Body of pancreas (tissue), 4 donors: ENCODE results near the gene RASSF6. TPM values are rescaled to one million over a fixed set of nuclear protein-coding genes. Genes with fewer than 3 reads are reported as not detected.

Experiments used
- ATAC-seq: fragments of 150-250 bp; one replicate; pipeline ENCODE4 v1.9.1; 2016
- DNase-seq, 4 donors: peaks; one replicate each; pipeline ENCODE4 v3.0.0-alpha.2; 2019
- H3K27ac ChIP-seq, 4 donors: fragments of 200-600 bp; sonication (generic); 1 replicate in 3 of 4; 2 replicates in 1 of 4; pipeline versions ENCODE4 v1.5.1 to v1.6.1; 2016 to 2019; ENCODE audit warnings: mild to moderate bottlenecking in 1 of 4, mixed read lengths in 1 of 4, moderate library complexity in 1 of 4
- H3K27me3 ChIP-seq, 2 donors: fragments of 200-600 bp; sonication (generic); one replicate each; pipeline ENCODE4 v1.6.0; 2016; ENCODE audit warnings: mild to moderate bottlenecking in 1 of 2
- H3K36me3 ChIP-seq, 2 donors: fragments of 200-600 bp; sonication (generic); replicated peaks in 1 of 2; 2 replicates each; pipeline ENCODE4 v1.5.1; 2016; ENCODE audit warnings: low read depth in 2 of 2; ENCODE audit not compliant: insufficient read depth in 1 of 2
- H3K4me1 ChIP-seq: fragments of 200-600 bp; sonication (generic); one replicate; pipeline ENCODE4 v1.6.0; 2016
- H3K4me3 ChIP-seq, 2 donors: fragments of 200-600 bp; sonication (generic); 1 replicate in 1 of 2; 2 replicates in 1 of 2; pipeline ENCODE4 v1.5.1; 2016 to 2019
- H3K9me3 ChIP-seq, 3 donors: fragments of 200-600 bp; sonication (generic); 1 replicate in 2 of 3; 2 replicates in 1 of 3; pipeline ENCODE4 v1.5.1; 2016
- CTCF ChIP-seq, 7 experiments: fragments of 450-650 bp in 4 of 7; fragments of 200-600 bp in 3 of 7; sonication (generic) in 3 of 7; IDR thresholded peaks; one replicate each; pipeline ENCODE4 v1.5.1; 2016 to 2019; ENCODE audit warnings: antibody characterized with exemption in 7 of 7
- POLR2A ChIP-seq, 3 donors: fragments of 450-650 bp; IDR thresholded peaks; one replicate each; pipeline ENCODE4 v1.6.1; 2016; ENCODE audit warnings: antibody characterized with exemption in 3 of 3, mild to moderate bottlenecking in 2 of 3
- WGBS, 2 donors: methylation state at CpG; one replicate each; pipeline ENCODE4 v1.1.5; 2017; 5-methylcytosine and 5-hydroxymethylcytosine counted together
- intact Hi-C: fragments of 100-400 bp; cut with DNase I; formaldehyde crosslinking; loops from one replicate; pipeline ENCODE4 v1.15.1; 2023
- total RNA-seq, 2 donors: library from RNA; depleted of rRNA; stranded (reverse); fragments of >200 nt; gene quantifications; one replicate each; pipeline ENCODE4 v1.1.0, GENCODE V29; 2016

Gene RASSF6
- total RNA-seq, 2 donors from 2014 or later, result 5.3 to 10.1 TPM

- no peak overlapping the region for H3K4me3 ChIP-seq
- H3K27me3 ChIP-seq, result no peaks in the 10 kb centered on the region
- intact Hi-C loops, result no loop called here
- WGBS, 2 donors, result 30 to 31% methylated on average over 3 of the region's 3 CpGs
- TF ChIP-seq CTCF (IDR thresholded peaks at IDR 0.05) (no peak), POLR2A (IDR thresholded peaks at IDR 0.05) (no peak)
- DNase-seq, result peak in 2 of 4 donors; percentile 35 to 39
- H3K9me3 ChIP-seq, result no peaks in the 10 kb centered on the region
- H3K27ac ChIP-seq, result peak overlapping the region; percentile 6 to 78 (median 59)
- ATAC-seq, result peak; percentile 76
- H3K36me3 ChIP-seq, result no peaks in the 10 kb centered on the region
- H3K4me1 ChIP-seq, result peaks cover 71% of the 10 kb centered on the region
Measured at GRCh38 chr4:73608689-73609594, 11.3 kb downstream of the RASSF6 start.

- H3K9me3 ChIP-seq, result no peaks in the 10 kb centered on the region
- intact Hi-C loops, result no loop called here
- H3K27ac ChIP-seq, result peak overlapping the region; percentile 47 to 78 (median 58)
- DNase-seq (no peak), ATAC-seq (no peak)
- no peak overlapping the region for H3K4me3 ChIP-seq
- TF ChIP-seq CTCF (IDR thresholded peaks at IDR 0.05), result no peak
- no peak for TF ChIP-seq POLR2A (IDR thresholded peaks at IDR 0.05)
- peaks cover 72% of the 10 kb centered on the region for H3K4me1 ChIP-seq
- no peaks in the 10 kb centered on the region for H3K36me3 ChIP-seq
- H3K27me3 ChIP-seq, result no peaks in the 10 kb centered on the region
Measured at GRCh38 chr4:73607375-73608033, 12.7 kb downstream of the RASSF6 start.

- 72 to 73% methylated on average over 4 of the region's 4 CpGs for WGBS, 2 donors
- Histone ChIP-seq H3K9me3 (no peaks in the 10 kb centered on the region), H3K27me3 (no peaks in the 10 kb centered on the region), H3K27ac (peak overlapping the region; percentile 47 to 78 (median 58)), H3K4me3 (no peak overlapping the region), H3K4me1 (peaks cover 80% of the 10 kb centered on the region), H3K36me3 (no peaks in the 10 kb centered on the region)
- intact Hi-C loops, result no loop called here
- TF ChIP-seq CTCF (IDR thresholded peaks at IDR 0.05), result no peak
- no peak for TF ChIP-seq POLR2A (IDR thresholded peaks at IDR 0.05)
- DNase-seq, result peak in 1 of 4 donors; percentile 6
- peak; percentile 39 for ATAC-seq
Measured at GRCh38 chr4:73606465-73606974, 13.7 kb downstream of the RASSF6 start.

GRCh38 chr4:73603854-73604584 lies 16.2 kb downstream of the RASSF6 start:
- peaks cover 86% of the 10 kb centered on the region for H3K4me1 ChIP-seq

More at GRCh38 chr4:73603854-73604584, 16.2 kb downstream of the RASSF6 start:
- peak in 2 of 4 donors; percentile 18 to 31 for DNase-seq
- Histone ChIP-seq H3K27ac (peak overlapping the region; percentile 61 to 91 (median 84)), H3K27me3 (no peaks in the 10 kb centered on the region), H3K4me3 (no peak overlapping the region), H3K9me3 (no peaks in the 10 kb centered on the region), H3K36me3 (no peaks in the 10 kb centered on the region)
- ATAC-seq, result peak; percentile 49
- 53 to 54% methylated on average over 12 of the region's 12 CpGs for WGBS, 2 donors
- TF ChIP-seq POLR2A (IDR thresholded peaks at IDR 0.05), result no peak
- TF ChIP-seq CTCF (IDR thresholded peaks at IDR 0.05), result no peak
- intact Hi-C loops, result no loop called here
